Spleen (tissue), 7 donors: ENCODE results near the gene PLOD2.

Experiments
- CTCF ChIP-seq, 11 experiments: fragments of 200-600 bp in 7 of 11; fragments of 450-650 bp in 4 of 11; sonication (generic) in 4 of 11; IDR thresholded peaks in 8 of 11; conservative IDR thresholded peaks in 3 of 11; 1 replicate in 7 of 11; 2 replicates in 4 of 11; pipeline versions ENCODE4 v1.4.0 to v1.8.0; 2016 to 2021; ENCODE audit warnings: antibody characterized with exemption in 11 of 11, inconsistent platforms in 4 of 11, mild to moderate bottlenecking in 1 of 11
- POLR2A ChIP-seq, 3 donors: fragments of 450-650 bp; IDR thresholded peaks; one replicate each; pipeline ENCODE4 v1.5.1; 2017; ENCODE audit warnings: antibody characterized with exemption in 3 of 3, mild to moderate bottlenecking in 1 of 3
- donor health status: DM: no; HTN: no; CAD: no; lungs with moderate emphysema.
- donor health status: DM: no; HTN: no; CAD: no.
- donor health status: DM: no; HTN: no; CAD: no.

- TF ChIP-seq POLR2A (IDR thresholded peaks at IDR 0.05) (no peak), CTCF (IDR thresholded peaks at IDR 0.05 in 8 of 11, conservative IDR thresholded peaks at IDR 0.05 in 3 of 11) (no peak)
Observed at GRCh38 chr3:146125951-146126350, 35.0 kb downstream of the PLOD2 start.
